Femur (tissue), 1 donor: Measurements from ENCODE around the gene AKAP13.

Experiments
- DNase-seq: peaks from one replicate; pipeline ENCODE4 v3.0.0-alpha.2; 2017

AKAP13 gene

GRCh38 chr15:85762039-85762755, 381.8 kb downstream of the AKAP13 start:
- DNase-seq: no peak

GRCh38 chr15:85762756-85763127, 382.3 kb downstream of the AKAP13 start:
- DNase-seq: no peak

- no peak for DNase-seq
These were observed 382.8 kb downstream of the AKAP13 start for GRCh38 chr15:85763157-85763556.

- DNase-seq: no peak
These were observed 383.6 kb downstream of the AKAP13 start for GRCh38 chr15:85763673-85764633.

DNA sequence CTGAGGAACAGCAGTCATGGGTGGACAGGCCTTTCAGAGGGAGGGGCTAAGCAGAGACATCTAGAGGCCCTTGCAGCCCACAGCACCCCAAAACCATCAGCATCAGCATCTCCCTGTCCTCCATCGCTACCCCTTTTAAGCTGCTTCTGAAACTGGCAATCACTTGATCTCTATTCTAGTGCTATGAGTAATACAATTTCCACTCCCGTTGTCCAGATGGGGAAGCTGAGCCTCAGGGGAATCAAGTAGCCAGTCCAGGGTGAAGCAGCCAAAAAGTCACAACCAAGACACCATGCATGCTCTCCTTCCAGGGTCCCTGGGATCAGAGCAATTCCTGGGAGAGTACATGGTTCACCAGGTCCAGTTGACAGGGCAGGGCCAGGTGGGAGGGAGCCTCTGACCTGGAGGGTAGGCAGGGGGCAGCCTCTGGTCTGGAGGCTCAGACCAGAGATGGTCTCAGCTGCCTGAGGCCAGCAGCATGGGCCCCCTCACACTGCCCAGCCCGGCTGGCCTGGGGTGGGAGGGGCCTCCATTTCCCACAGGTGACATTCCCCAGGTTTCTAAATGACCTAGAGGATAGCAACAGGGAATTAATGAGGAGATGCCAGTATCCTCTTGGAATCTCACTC, 384.4 kb downstream of the AKAP13 start:
- DNase-seq: no peak

GRCh38 chr15:85766001-85766831, 385.8 kb downstream of the AKAP13 start:
- DNase-seq: no peak

DNA sequence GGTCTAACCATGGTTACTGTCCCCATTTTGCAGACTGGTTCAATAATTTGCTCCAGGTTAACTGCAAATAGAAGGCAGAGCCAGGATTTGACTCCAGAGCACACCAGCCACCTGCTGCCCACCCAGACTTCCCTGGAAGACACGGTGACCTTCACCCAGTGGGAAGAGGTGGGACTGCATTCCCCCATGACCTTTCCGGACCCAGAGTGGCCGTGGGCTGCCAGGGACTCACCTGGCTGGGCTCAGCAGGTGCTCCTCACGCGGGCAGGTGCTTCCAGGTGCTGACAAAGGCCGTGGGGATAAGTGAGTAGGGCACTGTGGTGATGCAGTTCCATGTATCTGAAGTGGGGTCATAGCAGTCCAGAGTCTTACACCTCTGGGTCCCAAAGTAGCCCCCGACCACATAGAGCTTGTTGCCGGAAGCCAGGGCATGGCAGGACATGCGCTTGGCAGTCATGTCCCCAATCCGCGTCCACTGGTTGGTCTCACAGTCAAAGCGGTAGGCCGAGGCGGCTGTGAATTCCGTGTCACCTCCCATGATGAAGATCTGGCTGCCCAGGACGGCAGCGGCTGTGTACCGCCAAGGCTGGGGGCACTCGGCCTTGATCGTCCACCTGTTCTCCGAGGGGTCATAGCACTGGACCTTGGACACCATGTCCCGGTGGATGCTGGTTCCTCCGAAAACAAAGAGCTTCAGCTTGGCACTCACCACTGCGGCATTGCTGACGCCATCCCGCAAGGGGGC, 387.6 kb downstream of the AKAP13 start:
- DNase-seq: no peak

DNA sequence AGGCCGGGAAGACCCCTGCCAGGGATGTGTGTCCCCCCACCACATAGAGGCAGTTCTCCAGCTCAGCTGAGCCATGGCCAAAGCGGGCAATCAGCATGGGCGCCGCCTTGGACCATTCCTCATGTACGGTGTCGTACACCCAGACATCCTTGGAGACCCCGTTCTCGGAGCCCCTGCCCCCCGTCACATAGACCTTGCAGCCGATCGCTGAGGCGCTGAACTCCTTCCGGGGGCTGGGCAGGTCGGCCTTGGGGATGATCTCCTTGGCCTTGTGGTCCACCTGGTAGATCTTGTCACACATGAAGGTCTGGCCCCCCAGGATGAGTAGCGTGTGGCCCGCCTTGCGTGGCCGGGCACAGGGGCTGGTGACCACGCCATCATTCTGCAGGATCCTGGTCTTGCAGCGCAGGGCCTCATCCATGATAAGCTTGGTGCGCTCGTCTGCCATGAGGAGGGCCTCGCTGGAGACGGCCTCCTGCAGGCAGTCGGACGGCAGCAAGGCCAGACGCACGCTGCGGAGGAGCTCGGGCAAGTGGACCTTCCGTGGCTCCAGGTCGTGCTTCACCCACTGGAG, 388.3 kb downstream of the AKAP13 start:
- DNase-seq: no peak

- DNase-seq: no peak
These were observed 388.9 kb downstream of the AKAP13 start for GRCh38 chr15:85769182-85769900.

- DNase-seq: no peak
These were observed 390.0 kb downstream of the AKAP13 start for GRCh38 chr15:85770096-85771041.

- DNase-seq: no peak
These were observed 390.9 kb downstream of the AKAP13 start for GRCh38 chr15:85771271-85771670.

- DNase-seq: peak; percentile 58
These were observed 391.5 kb downstream of the AKAP13 start for GRCh38 chr15:85771781-85772445.

DNA sequence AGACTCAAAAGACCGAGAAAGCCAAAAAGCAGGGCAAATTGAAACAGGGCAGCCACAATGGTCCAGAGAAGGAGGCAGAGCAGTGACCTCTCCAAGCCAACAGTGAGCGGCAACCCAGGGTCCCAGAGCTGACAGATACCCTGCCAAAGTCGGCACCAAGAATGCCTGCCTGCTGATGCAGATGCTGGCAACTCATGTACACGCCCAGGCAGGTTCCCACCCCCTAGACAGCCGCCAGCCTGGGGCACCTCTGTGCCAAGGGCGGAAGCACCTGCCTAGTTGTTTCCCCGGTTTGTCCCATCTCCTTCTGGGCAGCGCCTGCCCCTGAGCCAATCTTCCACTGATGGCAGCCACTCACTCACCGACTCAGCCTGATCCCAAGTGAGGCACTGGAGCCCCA, 392.3 kb downstream of the AKAP13 start:
- DNase-seq: no peak

DNA sequence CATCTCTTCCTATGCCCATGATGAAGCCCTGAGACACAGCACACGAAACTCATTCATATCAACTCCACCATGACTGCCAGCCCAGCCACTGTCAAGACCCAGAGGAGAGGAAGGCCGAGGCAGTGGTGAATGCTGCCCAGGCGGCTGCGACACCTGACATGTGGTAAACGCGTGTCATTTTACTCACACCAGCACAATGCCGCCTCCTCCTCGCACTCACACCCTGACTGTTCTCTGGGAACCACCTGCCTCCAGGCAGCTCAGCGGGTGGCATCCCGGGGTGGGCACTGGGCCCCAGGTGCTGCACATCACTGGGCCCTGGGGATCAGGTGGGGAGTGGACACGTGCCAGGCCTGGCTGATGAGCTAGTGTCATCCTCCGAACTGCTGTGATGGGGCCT, 392.8 kb downstream of the AKAP13 start:
- no peak for DNase-seq

DNA sequence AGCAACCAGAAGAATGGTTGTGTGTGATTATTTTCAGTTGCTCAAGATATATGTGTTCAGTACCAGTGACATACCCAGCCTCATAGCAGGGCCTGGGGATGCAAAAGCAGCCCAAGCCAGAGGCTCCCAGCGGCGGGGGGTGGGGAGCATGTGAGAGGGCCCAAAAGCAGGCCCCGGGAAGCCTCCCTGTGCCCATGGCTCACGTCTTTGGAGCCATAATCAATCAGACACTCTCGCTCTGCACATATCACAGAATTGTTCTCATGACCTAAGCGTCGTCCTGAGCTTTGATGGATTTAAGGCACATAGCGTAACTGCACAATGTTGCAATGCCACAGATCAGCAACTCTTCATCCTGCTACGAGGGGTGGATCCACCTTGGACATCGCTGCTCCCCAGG, 393.6 kb downstream of the AKAP13 start:
- no peak for DNase-seq

DNA sequence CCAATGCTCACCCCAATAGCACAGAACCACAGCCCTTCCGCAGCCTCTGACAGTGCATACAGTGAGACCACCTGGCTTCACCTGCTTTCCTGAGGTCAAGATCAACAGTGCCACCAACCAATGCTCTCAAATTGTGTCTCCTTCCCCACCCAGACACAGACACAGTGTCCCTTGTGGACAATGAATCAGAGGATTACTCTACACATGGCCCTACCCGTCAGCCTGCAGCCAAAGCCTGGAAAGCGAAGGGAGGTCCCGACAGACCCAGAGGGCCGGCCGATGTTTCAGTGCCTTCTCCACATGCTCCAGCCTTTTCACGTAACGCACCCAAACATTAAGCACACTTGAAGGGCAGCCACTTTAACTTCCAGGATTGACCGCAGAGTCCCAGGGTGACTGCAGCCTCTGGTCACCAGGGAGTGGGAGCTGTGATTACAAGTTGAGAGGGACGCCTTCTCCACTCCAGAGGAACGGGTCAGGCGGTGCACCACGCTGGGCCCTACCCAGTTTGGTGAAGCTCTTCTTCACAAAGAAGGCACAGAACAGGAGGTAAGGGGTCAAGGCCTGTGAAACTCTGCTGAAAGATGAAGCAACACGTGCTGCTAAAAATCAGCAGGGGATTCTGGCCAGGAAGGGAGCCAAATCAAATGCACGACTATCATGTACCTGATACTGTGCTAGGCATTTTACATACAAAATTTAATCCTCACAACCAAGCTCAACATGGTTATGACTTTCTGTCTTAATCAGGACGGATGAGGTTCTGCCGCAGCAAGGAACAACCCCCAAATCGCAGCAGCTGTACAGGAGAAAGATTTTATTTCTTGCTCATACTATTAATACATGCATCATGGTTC, 397.1 kb downstream of the AKAP13 start:
- no peak for DNase-seq

DNA sequence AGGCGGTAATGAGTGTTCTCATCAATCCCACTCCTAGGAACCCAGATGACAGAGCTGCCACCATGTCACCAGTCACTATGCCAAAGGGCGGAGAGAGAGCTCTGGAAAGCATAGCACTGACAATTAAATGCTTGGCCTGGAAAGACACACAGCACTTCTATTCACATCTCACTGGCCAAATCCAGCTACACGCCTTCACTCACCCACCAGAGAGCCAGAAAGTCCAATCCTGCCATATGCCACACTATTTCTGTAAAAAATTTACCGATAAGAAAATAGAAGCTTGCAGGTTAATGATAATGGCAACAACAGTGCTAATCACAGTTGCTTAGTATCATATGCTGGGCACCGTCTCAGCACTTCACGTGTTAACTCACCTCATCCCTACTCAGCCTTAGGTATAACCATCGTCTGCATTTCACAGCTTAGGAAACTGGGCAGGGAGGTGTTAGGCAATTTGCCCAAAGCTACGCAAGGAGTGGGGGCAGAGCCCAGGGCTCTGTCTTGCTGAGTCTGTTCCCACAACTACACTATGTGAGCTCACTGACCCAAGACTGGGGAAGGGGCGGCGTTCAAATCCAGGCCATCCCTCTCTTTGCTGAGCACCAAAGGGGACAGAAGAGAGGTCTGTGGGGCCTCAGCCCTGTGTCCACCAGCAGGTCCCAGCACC, 397.8 kb downstream of the AKAP13 start:
- DNase-seq: no peak

DNA sequence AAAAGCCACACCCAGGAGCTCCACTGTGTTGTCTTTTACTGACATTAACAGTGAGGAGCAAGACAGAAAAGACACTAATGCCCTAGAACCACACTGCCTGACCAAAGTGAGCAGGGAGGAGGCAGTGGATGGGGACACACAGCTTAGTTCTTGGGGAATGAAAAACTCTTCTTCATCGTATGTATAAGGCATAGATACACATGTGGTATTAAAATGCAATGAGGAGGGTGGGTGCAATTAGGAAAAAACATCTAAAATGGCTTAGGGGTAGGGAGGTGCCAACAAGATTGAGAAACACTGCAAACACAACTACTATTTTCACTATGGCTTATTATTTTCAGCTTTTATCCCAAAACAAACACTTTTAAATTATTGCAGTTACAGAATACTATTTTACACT, 398.8 kb downstream of the AKAP13 start:
- DNase-seq: no peak
